ENCODE results near the gene CAMK1D.
"Not testable (repeated sequence)": the region's sequence is repeated elsewhere in the genome, so short reads cannot be mapped to it uniquely, and the experiment has no call there.

The CAMK1D gene

GRCh38 chr10:12733271-12733670, 383.9 kb downstream of the CAMK1D start:
- no peak for DNase-seq (ENCODE audit: low spot score)
- Histone ChIP-seq H3K27ac (no peak overlapping the region), H3K4me3 (no peak overlapping the region)
- TF ChIP-seq CTCF (IDR thresholded peaks at IDR 0.05): no peak

- no peak overlapping the region for H3K4me3 ChIP-seq
- H3K27ac ChIP-seq: peak overlapping the region; percentile 21 to 78
- DNase-seq (ENCODE audit: low spot score): peak; percentile 83
- TF ChIP-seq CTCF (IDR thresholded peaks at IDR 0.05): no peak
Measured at GRCh38 chr10:12735843-12736462, 386.6 kb downstream of the CAMK1D start.

- peak overlapping the region; percentile 51 to 88 for H3K27ac ChIP-seq
- no peak for DNase-seq (ENCODE audit: low spot score)
- no peak overlapping the region for H3K4me3 ChIP-seq
- TF ChIP-seq CTCF (IDR thresholded peaks at IDR 0.05): no peak
Measured at GRCh38 chr10:12740813-12741212, 391.5 kb downstream of the CAMK1D start.

GRCh38 chr10:12741360-12741804, 392.0 kb downstream of the CAMK1D start:
- H3K27ac ChIP-seq: peak overlapping the region; percentile 51 to 88
- peak; percentile 85 for DNase-seq (ENCODE audit: low spot score)
- TF ChIP-seq CTCF (IDR thresholded peaks at IDR 0.05): no peak
- peak overlapping the region; percentile 17 for H3K4me3 ChIP-seq

- DNase-seq (ENCODE audit: low spot score): no peak
- TF ChIP-seq CTCF (IDR thresholded peaks at IDR 0.05): no peak
- H3K27ac ChIP-seq: no peak overlapping the region
- H3K4me3 ChIP-seq: no peak overlapping the region
Measured at GRCh38 chr10:12742771-12743170, 393.4 kb downstream of the CAMK1D start.

GRCh38 chr10:12743466-12743865, 394.1 kb downstream of the CAMK1D start:
- DNase-seq (ENCODE audit: low spot score); H3K27ac ChIP-seq; H3K4me3 ChIP-seq: not testable (repeated sequence)

GRCh38 chr10:12743941-12744340, 394.6 kb downstream of the CAMK1D start:
- no peak for DNase-seq (ENCODE audit: low spot score)
- TF ChIP-seq CTCF (IDR thresholded peaks at IDR 0.05): no peak
- H3K27ac ChIP-seq: no peak overlapping the region

More at GRCh38 chr10:12743941-12744340, 394.6 kb downstream of the CAMK1D start:
- H3K4me3 ChIP-seq: no peak overlapping the region
